NCI-H2196 (cell line): ENCODE results near the gene APOA1.
"Not testable (repeated sequence)": the region's sequence is repeated elsewhere in the genome, so short reads cannot be mapped to it uniquely, and the experiment has no call there.

ENCODE experiments used
- DNase-seq: peaks from one replicate; lab custom pipeline; 2025; ENCODE audit not compliant: unreplicated experiment; lab: John Stamatoyannopoulos, UW

APOA1 gene

DNA sequence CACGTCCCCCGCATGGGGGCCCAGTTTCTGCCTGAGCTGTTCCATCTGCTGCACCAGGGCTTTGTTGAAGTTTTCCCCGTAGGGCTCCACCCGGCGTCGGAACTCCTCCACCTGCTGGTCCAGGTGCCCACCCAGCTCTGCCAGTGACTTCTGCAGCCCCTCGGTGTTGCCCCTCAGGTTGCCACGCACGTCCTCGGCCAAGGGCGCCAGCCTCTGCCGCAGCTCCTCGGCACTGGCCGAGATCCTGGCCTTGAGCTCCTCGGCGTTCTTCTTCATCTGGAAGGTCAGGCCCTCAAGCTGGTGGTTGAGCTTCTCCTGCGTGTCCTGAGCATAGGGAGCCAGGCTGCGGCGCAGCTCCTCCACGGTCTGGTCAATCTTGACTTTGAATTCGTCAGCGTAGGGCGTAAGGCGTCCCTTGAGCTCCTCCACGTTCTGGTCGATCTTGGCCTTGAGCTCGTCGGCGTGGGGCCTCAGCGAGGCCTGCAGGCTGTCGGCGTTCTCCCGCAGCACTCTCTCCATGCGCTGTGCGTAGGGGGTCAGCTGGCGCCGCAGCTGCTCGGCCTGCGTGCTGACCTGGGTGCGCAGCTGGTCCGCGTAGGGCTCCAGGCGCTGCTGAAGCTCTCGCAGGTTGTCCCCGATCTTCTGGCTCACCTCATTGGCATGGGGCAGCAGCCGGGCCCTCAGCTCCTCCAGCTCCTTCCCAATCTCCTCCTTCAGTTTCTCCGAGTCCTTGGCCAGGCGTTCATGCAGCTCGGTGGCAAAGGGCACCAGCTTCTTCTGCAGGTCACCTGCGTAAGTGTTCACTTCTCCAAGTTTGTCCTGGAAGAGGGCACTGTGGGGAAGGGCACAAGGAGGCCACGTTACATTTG, 16.1 kb downstream of the APOA1 start:
- DNase-seq = no peak

DNA sequence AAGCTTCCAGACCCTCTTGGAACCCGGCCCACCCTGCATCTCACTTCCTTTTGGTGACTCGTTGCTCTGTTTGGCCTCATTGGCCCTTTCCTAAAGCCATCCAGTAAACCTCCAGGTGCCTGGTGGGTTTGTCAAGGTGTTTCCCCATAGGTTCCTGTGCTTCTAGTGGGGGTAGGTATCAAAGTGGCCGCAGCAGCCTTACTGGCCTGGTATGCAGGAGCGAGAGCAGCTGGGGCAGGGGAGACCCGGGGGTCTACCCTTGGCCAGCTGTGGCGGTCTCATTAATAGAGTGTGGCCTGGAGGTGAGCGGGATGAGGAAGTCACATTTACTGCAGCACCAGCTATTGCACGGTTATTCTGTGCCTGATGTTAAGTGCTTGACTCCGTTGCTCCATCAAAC, 18.4 kb downstream of the APOA1 start:
- no peak for DNase-seq

GRCh38 chr11:116814502-116814901, 22.9 kb downstream of the APOA1 start:
- DNase-seq = no peak

GRCh38 chr11:116813781-116814471, 23.5 kb downstream of the APOA1 start:
- DNase-seq = no peak

DNA sequence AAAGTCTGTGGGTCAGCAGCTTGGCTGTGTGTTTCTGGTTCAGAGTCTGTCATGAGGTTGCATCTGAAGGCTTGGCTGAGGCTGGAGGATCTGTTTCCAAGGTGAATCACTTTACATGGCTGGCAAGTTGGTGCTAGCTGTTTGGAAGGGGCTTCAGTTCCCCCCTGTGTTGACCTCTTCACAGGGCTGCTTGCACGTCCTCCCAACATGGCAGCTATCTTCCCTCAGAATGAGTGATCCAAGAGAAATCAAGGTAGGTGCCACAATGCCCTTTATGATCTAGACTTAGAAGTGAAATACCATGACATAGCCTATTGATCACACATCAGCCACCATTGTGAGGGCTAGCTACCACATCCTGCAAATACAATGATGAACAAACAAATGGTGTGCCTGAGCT, 24.3 kb downstream of the APOA1 start:
- no peak for DNase-seq

- no peak for DNase-seq
These were observed 25.3 kb downstream of the APOA1 start for GRCh38 chr11:116812109-116812508.

DNA sequence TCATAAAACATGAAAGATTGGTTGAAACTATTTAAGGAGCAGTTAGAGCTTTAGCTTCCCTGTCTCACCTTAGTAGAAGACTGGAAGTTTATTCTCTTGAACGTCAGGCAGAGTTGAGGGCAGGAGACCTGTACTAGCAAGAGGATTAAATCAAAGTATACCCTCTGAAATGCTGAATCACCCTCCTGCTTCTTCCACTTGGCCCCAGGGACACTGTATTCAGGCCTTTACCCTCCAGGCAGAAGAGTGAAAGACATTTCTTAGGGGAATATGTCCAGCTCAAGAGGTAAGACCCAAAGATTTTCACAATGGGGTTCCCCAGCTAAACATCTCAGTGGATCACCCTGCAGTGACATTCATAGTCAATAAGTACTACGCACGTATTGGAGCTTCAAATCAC, 26.2 kb downstream of the APOA1 start:
- DNase-seq = no peak

DNA sequence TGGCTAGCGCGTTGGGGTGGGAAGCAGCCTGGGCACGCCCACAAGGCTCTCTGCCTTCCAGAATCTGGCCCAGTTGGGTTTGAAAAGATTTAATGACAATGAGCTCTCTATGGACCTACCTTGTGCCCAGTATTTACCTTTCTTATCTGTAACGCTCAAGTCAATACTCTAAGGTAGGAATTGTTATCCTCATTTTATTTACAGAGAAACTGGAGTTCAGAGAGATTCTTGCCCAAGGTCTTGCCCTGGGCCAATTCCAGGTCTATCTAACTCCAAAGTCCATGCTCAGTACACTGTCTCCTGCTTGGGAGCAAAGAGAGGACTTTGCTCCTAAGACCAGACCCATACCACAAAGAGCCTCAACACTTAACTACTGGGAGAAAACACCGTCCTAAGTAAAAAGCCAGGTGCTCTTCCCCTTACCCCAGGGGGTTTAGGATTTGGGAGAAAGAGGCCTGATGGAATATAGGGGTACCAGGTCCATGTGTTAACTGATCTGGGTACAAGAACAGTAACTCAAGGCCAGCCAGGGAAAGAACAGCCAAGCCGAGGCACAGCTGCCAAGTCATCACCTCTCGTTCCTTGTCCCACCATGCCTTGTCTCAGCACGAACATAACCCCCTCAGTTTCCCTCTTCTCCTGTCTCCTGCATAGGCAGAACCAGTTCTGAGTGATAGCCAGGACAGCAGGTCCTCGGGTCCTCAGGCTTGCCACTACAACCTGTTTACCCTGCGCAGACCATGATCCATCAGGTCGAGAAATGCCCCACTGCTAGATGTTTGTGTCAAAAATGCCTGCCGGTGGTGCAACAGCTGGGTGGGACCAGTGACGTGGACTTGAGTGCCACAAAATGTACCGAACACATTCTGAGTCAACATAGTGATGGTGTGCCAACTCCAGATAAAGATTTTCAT, 28.9 kb downstream of the APOA1 start:
- no peak for DNase-seq

DNA sequence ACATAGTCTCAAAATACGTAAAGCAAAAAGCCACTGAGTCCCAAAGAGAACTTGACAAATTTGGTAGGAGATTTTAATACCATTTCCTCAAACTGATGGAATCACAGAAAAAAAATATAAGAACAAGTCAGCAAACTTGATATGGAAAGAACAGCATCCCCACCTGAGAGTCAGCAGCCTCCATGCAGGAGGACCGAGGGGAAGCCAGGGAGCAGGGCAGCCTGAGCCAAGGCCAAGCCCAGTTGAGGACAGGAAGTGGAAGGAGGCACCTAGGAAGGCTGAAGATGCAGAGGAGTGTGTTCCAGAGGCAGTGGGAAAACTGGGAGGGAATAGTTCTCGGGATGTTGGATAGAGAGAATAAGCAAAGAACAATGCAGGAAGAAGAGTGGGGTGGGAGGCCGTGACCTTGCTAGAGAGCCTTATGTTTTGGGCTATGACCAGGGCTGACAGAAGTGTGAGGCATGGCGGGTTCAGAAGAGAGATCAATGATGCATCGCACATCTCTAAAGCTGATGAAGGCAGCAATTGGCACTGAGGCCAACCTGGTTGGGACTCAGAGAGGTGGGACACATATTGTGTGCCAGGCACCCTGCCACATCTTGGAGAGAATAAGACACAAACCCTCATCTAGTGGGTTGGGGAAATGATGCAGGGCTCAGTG, 29.7 kb downstream of the APOA1 start:
- DNase-seq = no peak

DNA sequence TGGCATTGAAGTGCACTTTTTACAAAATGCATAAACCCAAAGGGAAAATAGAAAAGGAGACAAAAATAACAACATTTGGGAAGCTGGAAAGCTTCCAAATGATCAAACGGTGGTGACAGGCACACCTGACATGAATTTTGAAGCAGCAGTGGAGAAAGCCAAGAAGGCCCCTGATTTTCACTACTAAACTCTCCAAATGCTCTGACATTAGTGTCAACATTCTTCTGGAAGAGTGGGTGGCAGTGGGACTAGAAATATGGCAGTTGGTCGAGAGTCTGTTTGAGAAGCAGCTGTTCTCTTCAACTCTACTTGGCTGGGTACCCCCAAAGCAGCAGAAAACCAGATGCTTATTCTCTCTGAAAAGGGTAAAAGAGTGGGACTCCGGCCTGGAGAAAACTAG, 33.4 kb downstream of the APOA1 start:
- no peak for DNase-seq

DNA sequence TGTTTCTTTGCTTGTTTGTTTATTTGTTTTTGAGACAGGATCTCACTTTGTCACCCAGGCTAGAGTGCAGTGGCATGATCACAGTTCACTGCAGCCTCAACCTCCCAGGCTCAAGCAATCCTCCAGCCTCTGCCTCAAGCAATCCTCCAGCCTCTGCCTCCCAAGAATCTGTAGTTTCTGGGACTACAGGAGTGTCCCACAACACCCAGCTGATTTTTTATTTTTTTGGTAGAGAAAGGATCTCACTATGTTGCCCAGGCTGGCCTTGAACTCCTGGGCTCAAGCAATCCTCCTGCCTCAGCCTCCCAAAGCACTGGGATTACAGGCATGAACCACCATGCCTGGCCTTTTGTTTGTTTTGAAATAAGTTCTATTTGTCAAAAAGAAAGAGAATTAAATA, 35.8 kb downstream of the APOA1 start:
- not testable (repeated sequence) for DNase-seq

DNA sequence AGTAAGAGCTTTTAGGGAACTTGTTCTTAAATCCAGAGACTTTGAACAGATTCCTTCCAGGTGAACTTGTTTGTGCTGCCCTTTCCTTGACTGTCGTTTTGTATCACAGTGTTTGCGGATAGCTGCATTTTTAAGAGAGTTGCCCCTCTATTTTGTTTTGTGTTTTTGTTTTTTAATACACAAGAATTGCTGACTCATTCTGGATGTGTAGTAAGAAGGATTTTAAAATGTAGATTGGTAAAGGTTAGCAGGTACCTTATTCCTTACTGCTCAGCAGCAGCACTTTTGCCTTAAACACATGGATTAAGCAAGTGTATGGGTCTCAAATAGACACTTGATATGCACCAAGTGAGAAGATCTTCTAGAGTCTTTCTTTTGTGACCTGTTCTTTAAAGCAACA, 36.8 kb downstream of the APOA1 start:
- DNase-seq = no peak

GRCh38 chr11:116798368-116798767, 39.1 kb downstream of the APOA1 start:
- no peak for DNase-seq

- no peak for DNase-seq
These were observed 39.6 kb downstream of the APOA1 start for GRCh38 chr11:116797816-116798215.

DNA sequence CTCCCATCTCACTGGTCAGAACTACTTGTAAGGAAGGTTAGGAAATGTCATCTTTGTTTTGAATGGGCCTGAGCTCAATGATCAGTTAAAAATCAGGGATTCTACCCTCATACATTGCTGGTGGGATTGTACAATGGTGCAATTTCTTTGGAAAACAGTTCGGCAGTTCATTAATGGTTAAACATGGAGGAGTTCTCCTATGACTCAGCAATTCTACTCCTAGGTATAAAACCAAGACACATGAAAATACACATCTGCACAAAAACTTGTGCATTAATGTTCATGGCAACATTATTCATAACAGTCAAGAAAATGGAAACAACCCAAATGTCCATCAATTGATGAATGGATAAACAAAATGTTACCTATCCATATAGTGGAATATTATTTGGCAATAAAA, 40.9 kb downstream of the APOA1 start:
- no peak for DNase-seq

- no peak for DNase-seq
These were observed 42.6 kb downstream of the APOA1 start for GRCh38 chr11:116794851-116795250.

DNA sequence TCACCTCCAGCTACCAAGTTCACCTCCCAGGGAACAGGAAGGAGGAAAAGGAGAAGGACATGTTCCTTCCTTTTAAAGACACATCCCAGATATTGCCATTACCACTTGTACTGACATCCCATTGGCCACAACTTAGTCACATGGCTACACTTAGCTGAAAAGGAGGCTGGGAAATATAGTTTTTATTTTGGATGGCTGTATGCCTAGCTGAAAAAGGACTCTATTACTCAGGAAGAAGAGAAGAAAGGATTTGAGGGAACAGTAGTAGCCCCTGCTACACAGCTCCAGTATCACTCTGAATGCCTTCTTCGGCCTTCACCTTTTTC, 43.7 kb downstream of the APOA1 start:
- DNase-seq = no peak

DNA sequence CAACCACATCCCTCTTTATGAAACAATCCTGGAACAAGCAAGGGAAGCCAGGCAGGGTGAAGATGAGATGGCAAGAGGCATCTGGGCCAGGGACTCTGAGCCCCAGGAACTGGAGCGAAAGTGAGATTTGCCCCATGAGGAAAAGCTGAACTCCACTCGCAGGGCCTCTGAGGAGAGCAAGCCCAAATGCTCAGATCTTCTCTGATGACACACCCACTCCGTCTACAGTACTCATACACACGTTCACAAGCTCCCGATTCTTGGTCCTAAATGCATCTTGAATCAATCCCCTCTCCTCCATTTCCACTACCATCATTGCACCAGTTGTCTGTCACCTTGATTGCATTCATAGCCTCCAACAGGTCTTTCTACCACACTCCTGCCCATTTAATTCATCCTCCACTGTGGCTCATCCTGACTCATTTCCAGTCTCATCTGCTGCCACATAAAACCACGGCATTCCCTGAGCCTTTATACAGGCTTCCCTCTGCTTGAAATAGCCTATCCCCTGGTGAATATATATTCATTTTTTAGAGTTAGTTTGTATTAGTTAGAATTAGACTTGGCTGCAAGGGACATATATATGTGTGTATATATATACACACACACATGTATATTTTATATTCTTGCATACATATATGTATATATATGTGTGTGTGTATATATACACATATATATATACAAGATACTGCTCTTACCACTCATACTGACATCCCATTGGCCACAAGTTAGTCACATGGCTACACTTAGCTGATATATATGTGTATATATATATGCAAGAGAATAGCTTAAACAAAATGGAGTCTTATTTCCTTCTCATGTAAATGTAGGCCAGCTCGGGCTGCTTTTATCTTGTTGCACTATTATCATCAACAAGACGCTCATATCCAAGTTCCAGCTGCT, 44.3 kb downstream of the APOA1 start:
- DNase-seq = no peak

DNA sequence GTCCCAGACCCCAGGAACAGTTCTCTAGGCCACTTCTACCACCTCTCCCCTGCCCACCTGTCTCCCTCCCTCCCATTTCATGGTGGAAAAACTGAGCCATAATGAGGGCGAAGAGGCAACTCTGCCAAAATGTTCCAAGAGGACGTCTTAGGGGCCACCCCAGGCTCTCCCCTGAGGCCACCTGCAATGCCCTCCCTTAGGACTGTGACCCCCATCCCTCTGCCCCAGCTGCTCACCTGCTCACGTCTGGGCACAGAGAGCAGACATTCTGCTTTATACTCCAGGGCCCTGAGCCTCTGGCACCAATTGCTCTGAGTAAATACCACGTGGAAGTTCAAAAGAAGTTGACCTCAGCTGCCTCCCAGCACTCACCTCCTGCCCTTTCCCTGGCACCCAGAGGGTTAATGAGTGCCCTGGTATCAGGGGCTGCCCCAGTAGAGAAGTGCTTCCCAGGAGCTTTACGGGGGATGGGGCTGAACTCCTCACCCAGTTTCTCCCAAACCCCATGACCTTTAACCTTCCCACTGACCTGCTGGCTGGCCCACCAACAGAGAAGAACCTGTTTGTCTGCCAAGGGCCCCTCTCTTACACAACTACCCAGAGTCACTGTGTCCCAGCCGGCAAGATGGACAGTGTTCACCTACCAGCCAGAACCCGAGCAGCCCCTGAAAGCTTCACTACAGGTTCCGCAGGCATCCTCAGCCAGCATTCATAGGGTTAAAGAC, 45.1 kb downstream of the APOA1 start:
- no peak for DNase-seq

DNA sequence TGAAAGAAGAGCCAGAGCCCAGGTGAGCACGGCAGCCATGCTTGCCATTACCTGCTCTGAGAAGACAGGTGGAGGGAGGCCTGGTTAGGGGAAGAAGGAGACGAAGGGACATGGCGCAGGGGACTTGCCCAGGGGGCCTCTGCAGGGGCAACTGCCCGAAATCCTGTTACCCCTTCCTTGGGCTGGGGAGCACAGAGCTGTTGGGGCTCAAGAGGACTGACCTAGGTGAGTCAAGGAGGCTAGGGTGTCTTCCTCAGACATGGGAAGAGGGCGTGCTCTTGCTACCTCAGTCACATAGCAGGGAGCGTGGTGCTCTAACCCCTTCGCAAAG, 45.6 kb downstream of the APOA1 start, which contains the start of gene APOA5:
Gene APOA5 (minus strand): TSS at position 67 of the 331 bp plus-strand sequence. CDS start 19 bp downstream, at position 48.
- no peak for DNase-seq
